Fibroblast of skin of scalp (primary cell): ENCODE results near the gene RGS3.

Experiments used
- DNase-seq: peaks from one replicate; pipeline ENCODE4 v3.0.0-alpha.2; 2013

RGS3 gene

GRCh38 chr9:113465599-113466140 is 2.1 kb downstream of the RGS3 start:
- no peak for DNase-seq

- no peak for DNase-seq
These were observed 3.7 kb downstream of the RGS3 start for GRCh38 chr9:113467183-113467582.

- no peak for DNase-seq
These were observed 5.4 kb downstream of the RGS3 start for GRCh38 chr9:113468716-113469448.

GRCh38 chr9:113471143-113471542 is 7.6 kb downstream of the RGS3 start:
- no peak for DNase-seq

GRCh38 chr9:113471566-113471965 is 8.0 kb downstream of the RGS3 start:
- no peak for DNase-seq

- no peak for DNase-seq
These were observed 8.7 kb downstream of the RGS3 start for GRCh38 chr9:113472199-113472598.

- DNase-seq = no peak
These were observed 11.0 kb downstream of the RGS3 start for GRCh38 chr9:113474360-113475028.

- no peak for DNase-seq
These were observed 11.5 kb downstream of the RGS3 start for GRCh38 chr9:113475031-113475430.

- DNase-seq = no peak
These were observed 12.5 kb downstream of the RGS3 start for GRCh38 chr9:113475992-113476391.

- no peak for DNase-seq
These were observed 13.0 kb downstream of the RGS3 start for GRCh38 chr9:113476511-113476916.

- DNase-seq = no peak
These were observed 13.5 kb downstream of the RGS3 start for GRCh38 chr9:113477058-113477457.

GRCh38 chr9:113477661-113478060 is 14.1 kb downstream of the RGS3 start:
- DNase-seq = no peak

- no peak for DNase-seq
These were observed 15.7 kb downstream of the RGS3 start for GRCh38 chr9:113479174-113479621.

- no peak for DNase-seq
These were observed 17.1 kb downstream of the RGS3 start for GRCh38 chr9:113480612-113481011.

- no peak for DNase-seq
These were observed 17.8 kb downstream of the RGS3 start for GRCh38 chr9:113481176-113481787.

GRCh38 chr9:113482341-113482740 is 18.8 kb downstream of the RGS3 start:
- no peak for DNase-seq

- DNase-seq = no peak
These were observed 19.6 kb downstream of the RGS3 start for GRCh38 chr9:113482991-113483675.

- no peak for DNase-seq
These were observed 20.2 kb downstream of the RGS3 start for GRCh38 chr9:113483676-113484257.

- DNase-seq = peak; percentile 3
These were observed 20.8 kb downstream of the RGS3 start for GRCh38 chr9:113484258-113484730.

- no peak for DNase-seq
These were observed 22.2 kb downstream of the RGS3 start for GRCh38 chr9:113485761-113486115.

- DNase-seq = no peak
These were observed 22.8 kb downstream of the RGS3 start for GRCh38 chr9:113486327-113486726.

- DNase-seq = no peak
These were observed 24.5 kb downstream of the RGS3 start for GRCh38 chr9:113488071-113488470.
